ENCODE measurements around the gene KCNJ11. TPM values are rescaled to one million over a fixed set of nuclear protein-coding genes. Genes with fewer than 3 reads are reported as not detected.

The KCNJ11 gene
- total RNA-seq, 2 experiments from 2014 or later, result 0.10 to 0.57 TPM

- no peak overlapping the region for H3K4me3 Mint-ChIP-seq
- ChIA-PET POLR2A (no interaction called here), CTCF (interaction anchor here (0.9 kb wide), 1 partner anchor 573 kb away, joined by 3 read pairs; no protein-coding TSS in a partner anchor)
- intact Hi-C loops (cut with micrococcal nuclease), result no loop called here
- no peak overlapping the region for H3K27ac Mint-ChIP-seq
- no peak for DNase-seq
- H3K4me1 Mint-ChIP-seq (ENCODE audit: low read depth), result no peaks in the 10 kb centered on the region
- no peaks in the 10 kb centered on the region for H3K27me3 Mint-ChIP-seq
- H3K9me3 Mint-ChIP-seq, result no peaks in the 10 kb centered on the region
- no peaks in the 10 kb centered on the region for H3K36me3 Mint-ChIP-seq
These were observed 17.8 kb upstream of the KCNJ11 start for GRCh38 chr11:17406082-17406817.

- Mint-ChIP-seq H3K4me3 (no peak overlapping the region), H3K27ac (no peak overlapping the region), H3K9me3 (no peaks in the 10 kb centered on the region), H3K27me3 (no peaks in the 10 kb centered on the region), H3K4me1 (ENCODE audit: low read depth) (no peaks in the 10 kb centered on the region), H3K36me3 (no peaks in the 10 kb centered on the region)
- CTCF ChIA-PET, result interaction anchor here (0.9 kb wide), 1 partner anchor 573 kb away, joined by 3 read pairs; no protein-coding TSS in a partner anchor
- intact Hi-C loops (cut with micrococcal nuclease), result no loop called here
- no peak for DNase-seq
- POLR2A ChIA-PET, result no interaction called here
These were observed 17.0 kb upstream of the KCNJ11 start for GRCh38 chr11:17405232-17406005.

GRCh38 chr11:17403980-17404759 lies 15.7 kb upstream of the KCNJ11 start:
- H3K4me3 Mint-ChIP-seq, result no peak overlapping the region
- H3K27ac Mint-ChIP-seq, result no peak overlapping the region
- no peaks in the 10 kb centered on the region for H3K4me1 Mint-ChIP-seq (ENCODE audit: low read depth)
- H3K9me3 Mint-ChIP-seq, result no peaks in the 10 kb centered on the region
- POLR2A ChIA-PET, result no interaction called here
- no peaks in the 10 kb centered on the region for H3K27me3 Mint-ChIP-seq
- intact Hi-C loops (cut with micrococcal nuclease), result no loop called here
- CTCF ChIA-PET, result no interaction called here
- no peak for DNase-seq
- H3K36me3 Mint-ChIP-seq, result no peaks in the 10 kb centered on the region

- intact Hi-C loops (cut with micrococcal nuclease), result no loop called here
- Mint-ChIP-seq H3K27ac (no peak overlapping the region), H3K4me3 (no peak overlapping the region), H3K27me3 (no peaks in the 10 kb centered on the region), H3K4me1 (ENCODE audit: low read depth) (no peaks in the 10 kb centered on the region), H3K9me3 (no peaks in the 10 kb centered on the region), H3K36me3 (no peaks in the 10 kb centered on the region)
- no peak for DNase-seq
- CTCF ChIA-PET, result interaction anchor here (1.1 kb wide), 2 partner anchors 16 to 18 kb away, joined by 3 read pairs; no protein-coding TSS in a partner anchor
- POLR2A ChIA-PET, result no interaction called here
These were observed 14.0 kb upstream of the KCNJ11 start for GRCh38 chr11:17402486-17402885.

- ChIA-PET CTCF (interaction anchor here (1.3 kb wide), 1 partner anchor 13 kb away, joined by 4 read pairs; the partner anchor contains the start of gene KCNJ11), POLR2A (no interaction called here)
- H3K9me3 Mint-ChIP-seq, result no peaks in the 10 kb centered on the region
- no peaks in the 10 kb centered on the region for H3K27me3 Mint-ChIP-seq
- no peak overlapping the region for H3K27ac Mint-ChIP-seq
- intact Hi-C loops (cut with micrococcal nuclease), result no loop called here
- H3K4me1 Mint-ChIP-seq (ENCODE audit: low read depth), result no peaks in the 10 kb centered on the region
- no peak overlapping the region for H3K4me3 Mint-ChIP-seq
- DNase-seq, result no peak
- no peaks in the 10 kb centered on the region for H3K36me3 Mint-ChIP-seq
These were observed 13.4 kb upstream of the KCNJ11 start for GRCh38 chr11:17401841-17402240.

GRCh38 chr11:17401316-17401715 lies 12.9 kb upstream of the KCNJ11 start:
- H3K4me3 Mint-ChIP-seq, result no peak overlapping the region
- no peaks in the 10 kb centered on the region for H3K4me1 Mint-ChIP-seq (ENCODE audit: low read depth)
- no peaks in the 10 kb centered on the region for H3K36me3 Mint-ChIP-seq
- H3K27me3 Mint-ChIP-seq, result no peaks in the 10 kb centered on the region
- CTCF ChIA-PET, result interaction anchor here (1.3 kb wide), 1 partner anchor 13 kb away, joined by 4 read pairs; the partner anchor contains the start of gene KCNJ11
- no peaks in the 10 kb centered on the region for H3K9me3 Mint-ChIP-seq
- DNase-seq, result no peak
- intact Hi-C loops (cut with micrococcal nuclease), result no loop called here
- POLR2A ChIA-PET, result no interaction called here
- no peak overlapping the region for H3K27ac Mint-ChIP-seq

GRCh38 chr11:17400048-17400775 lies 11.8 kb upstream of the KCNJ11 start:
- H3K27me3 Mint-ChIP-seq, result no peaks in the 10 kb centered on the region
- no peaks in the 10 kb centered on the region for H3K36me3 Mint-ChIP-seq
- H3K9me3 Mint-ChIP-seq, result no peaks in the 10 kb centered on the region
- ChIA-PET CTCF (interaction anchor here (1.2 kb wide), 1 partner anchor 12 kb away, joined by 4 read pairs; the partner anchor contains the start of gene KCNJ11), POLR2A (no interaction called here)
- H3K27ac Mint-ChIP-seq, result no peak overlapping the region
- H3K4me1 Mint-ChIP-seq (ENCODE audit: low read depth), result no peaks in the 10 kb centered on the region
- DNase-seq, result no peak
- no peak overlapping the region for H3K4me3 Mint-ChIP-seq
- intact Hi-C loops (cut with micrococcal nuclease), result no loop called here

- intact Hi-C loops (cut with micrococcal nuclease), result no loop called here
- H3K27me3 Mint-ChIP-seq, result no peaks in the 10 kb centered on the region
- no peak overlapping the region for H3K4me3 Mint-ChIP-seq
- H3K27ac Mint-ChIP-seq, result no peak overlapping the region
- no peak for DNase-seq
- no peaks in the 10 kb centered on the region for H3K36me3 Mint-ChIP-seq
- POLR2A ChIA-PET, result no interaction called here
- CTCF ChIA-PET, result interaction anchor here (1.2 kb wide), 1 partner anchor 11 kb away, joined by 4 read pairs; the partner anchor contains the start of gene KCNJ11
- H3K9me3 Mint-ChIP-seq, result no peaks in the 10 kb centered on the region
- no peaks in the 10 kb centered on the region for H3K4me1 Mint-ChIP-seq (ENCODE audit: low read depth)
These were observed 10.8 kb upstream of the KCNJ11 start for GRCh38 chr11:17399236-17399635.

- intact Hi-C loops (cut with micrococcal nuclease), result no loop called here
- Mint-ChIP-seq H3K36me3 (no peaks in the 10 kb centered on the region), H3K9me3 (no peaks in the 10 kb centered on the region), H3K4me1 (ENCODE audit: low read depth) (no peaks in the 10 kb centered on the region), H3K27me3 (no peaks in the 10 kb centered on the region), H3K4me3 (no peak overlapping the region), H3K27ac (no peak overlapping the region)
- no peak for DNase-seq
- CTCF ChIA-PET, result interaction anchor here (1.8 kb wide), 1 partner anchor 13 kb away, joined by 7 read pairs; no protein-coding TSS in a partner anchor
- POLR2A ChIA-PET, result no interaction called here
These were observed 9.0 kb upstream of the KCNJ11 start for GRCh38 chr11:17397311-17398002.

- Mint-ChIP-seq H3K9me3 (no peaks in the 10 kb centered on the region), H3K4me3 (no peak overlapping the region), H3K27ac (no peak overlapping the region), H3K27me3 (no peaks in the 10 kb centered on the region), H3K4me1 (ENCODE audit: low read depth) (no peaks in the 10 kb centered on the region), H3K36me3 (no peaks in the 10 kb centered on the region)
- no peak for DNase-seq
- ChIA-PET CTCF (interaction anchor here (1.8 kb wide), 1 partner anchor 13 kb away, joined by 7 read pairs; no protein-coding TSS in a partner anchor), POLR2A (no interaction called here)
- intact Hi-C loops (cut with micrococcal nuclease), result no loop called here
These were observed 8.3 kb upstream of the KCNJ11 start for GRCh38 chr11:17396598-17397310.

GRCh38 chr11:17395978-17396377 lies 7.5 kb upstream of the KCNJ11 start:
- CTCF ChIA-PET, result no interaction called here
- Mint-ChIP-seq H3K4me3 (no peak overlapping the region), H3K27me3 (no peaks in the 10 kb centered on the region), H3K27ac (no peak overlapping the region), H3K4me1 (ENCODE audit: low read depth) (no peaks in the 10 kb centered on the region), H3K36me3 (no peaks in the 10 kb centered on the region), H3K9me3 (no peaks in the 10 kb centered on the region)
- no peak for DNase-seq
- POLR2A ChIA-PET, result no interaction called here
- intact Hi-C loops (cut with micrococcal nuclease), result no loop called here
